ENCODE results near the gene SPINK7.

SPINK7 gene

GRCh38 chr5:148343603-148344487 lies 31.6 kb downstream of the SPINK7 start:
- DNase-seq (ENCODE audit: low read depth in 2 of 2): no peak

DNA sequence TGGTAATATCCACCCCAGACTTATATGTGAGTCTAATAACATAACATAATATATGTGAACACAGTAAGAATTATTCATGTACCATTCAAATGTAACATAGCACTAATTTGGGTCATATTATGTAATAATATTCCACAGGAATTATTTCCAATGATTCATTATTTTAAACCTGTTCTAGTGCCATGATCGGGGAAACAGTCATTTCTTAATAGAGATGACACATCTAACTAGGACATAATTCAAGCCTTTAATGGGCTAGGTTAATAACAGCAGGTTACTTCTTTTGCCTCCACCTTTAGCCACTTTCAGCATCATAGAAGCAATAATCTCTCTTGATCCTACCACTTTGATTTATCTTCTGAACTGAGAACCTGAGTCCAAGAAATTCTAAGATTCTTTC lies 35.5 kb downstream of the SPINK7 start:
- DNase-seq (ENCODE audit: low read depth in 2 of 2): no peak

DNA sequence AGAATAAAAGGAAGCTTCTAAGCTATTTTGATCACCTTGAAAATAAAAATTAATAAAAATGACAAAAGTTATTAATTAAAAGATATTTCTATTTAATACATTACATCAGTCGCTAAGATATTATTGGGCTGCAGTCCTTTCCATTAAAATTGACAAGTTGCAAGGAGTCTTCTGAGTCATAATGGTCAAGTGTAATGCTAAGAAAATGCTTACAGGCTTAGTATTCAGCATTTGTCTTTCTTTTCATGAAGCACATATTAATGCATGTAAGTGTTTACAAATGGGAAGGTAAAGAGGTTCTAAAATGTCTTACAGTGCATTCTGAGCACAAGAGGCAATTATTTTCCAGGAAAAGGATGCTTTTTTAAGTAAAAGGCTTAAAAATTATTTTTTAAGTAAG lies 40.5 kb downstream of the SPINK7 start:
- DNase-seq (ENCODE audit: low read depth in 2 of 2): no peak

- no peak for DNase-seq (ENCODE audit: low read depth in 2 of 2)
Measured at GRCh38 chr5:148353634-148354033, 41.4 kb downstream of the SPINK7 start.

DNA sequence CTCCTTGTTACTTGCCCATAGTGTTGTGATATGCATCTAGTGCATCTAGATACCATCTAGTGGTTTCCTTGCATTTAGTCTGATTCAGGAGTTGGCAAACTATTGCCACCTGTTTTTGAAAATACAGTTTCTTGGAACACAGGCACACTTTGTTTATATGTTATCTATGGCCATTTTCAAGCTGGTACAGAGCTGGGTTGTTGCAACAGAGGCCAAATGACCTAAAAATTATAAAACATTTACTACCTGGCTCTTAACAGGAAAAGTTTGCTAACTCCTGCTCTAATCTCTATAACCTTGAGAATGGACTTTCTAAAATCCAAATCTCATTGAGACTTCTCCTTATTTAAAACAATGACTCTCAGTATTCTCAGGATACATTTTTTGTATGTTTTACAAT lies 52.1 kb downstream of the SPINK7 start:
- no peak for DNase-seq (ENCODE audit: low read depth in 2 of 2)

All from stimulated activated CD8-positive, alpha-beta memory T cell treated with anti-CD3 and anti-CD28 coated beads, Interleukin-15, amount 100 ng/mL, for 4 hours (primary cell).